Endodermal cell (in vitro differentiated cells): ENCODE results near the gene EIF2B4. TPM values are rescaled to one million over a fixed set of nuclear protein-coding genes. Genes with fewer than 3 reads are reported as not detected.

Experiments used
- DNase-seq: peaks from one replicate; pipeline ENCODE4 v3.0.0-alpha.2; 2017
- H3K27ac ChIP-seq: 2 replicates; pipeline ENCODE4 v1.5.1; 2013; ENCODE audit warnings: mild to moderate bottlenecking, low read depth, low read length, moderate library complexity
- H3K27me3 ChIP-seq: 2 replicates; pipeline ENCODE4 v1.6.1; 2013; ENCODE audit warnings: mild to moderate bottlenecking, low read length, moderate library complexity; ENCODE audit not compliant: insufficient read depth, control insufficient read depth, poor library complexity, severe bottlenecking
- H3K36me3 ChIP-seq: 2 replicates; pipeline ENCODE4 v1.7.0; 2013; ENCODE audit warnings: mild to moderate bottlenecking, low read length, moderate library complexity; ENCODE audit not compliant: control insufficient read depth, insufficient read depth
- H3K4me1 ChIP-seq: one replicate; pipeline ENCODE4 v1.7.0; 2013; ENCODE audit warnings: low read length; ENCODE audit not compliant: control insufficient read depth, insufficient read depth
- H3K4me3 ChIP-seq: 2 replicates; pipeline ENCODE4 v1.5.1; 2013; ENCODE audit warnings: mild to moderate bottlenecking, low read length, moderate library complexity
- H3K9ac ChIP-seq: 2 replicates; pipeline ENCODE4 v1.6.1; 2013; ENCODE audit warnings: mild to moderate bottlenecking, low read length, moderate library complexity; ENCODE audit not compliant: poor library complexity, severe bottlenecking; ENCODE audit errors: extremely low read depth
- H3K9me3 ChIP-seq: 2 replicates; pipeline ENCODE4 v1.6.1; 2013; ENCODE audit warnings: mild to moderate bottlenecking, low read length, moderate library complexity; ENCODE audit not compliant: control insufficient read depth
- H3K27ac Mint-ChIP-seq: 2 replicates; pipeline ENCODE4 v1.8.0; 2020; ENCODE audit warnings: mixed read lengths
- H3K27me3 Mint-ChIP-seq: 2 replicates; pipeline ENCODE4 v1.8.0; 2021; ENCODE audit warnings: mild to moderate bottlenecking, mixed read lengths; ENCODE audit not compliant: insufficient read depth
- H3K36me3 Mint-ChIP-seq: 2 replicates; pipeline ENCODE4 v1.8.0; 2020; ENCODE audit warnings: low read depth, mixed read lengths
- H3K4me1 Mint-ChIP-seq: 2 replicates; pipeline ENCODE4 v1.8.0; 2020; ENCODE audit warnings: mixed read lengths
- H3K4me3 Mint-ChIP-seq: 2 replicates; pipeline ENCODE4 v1.8.0; 2020; ENCODE audit warnings: mild to moderate bottlenecking, moderate library complexity, mixed read lengths
- H3K9me3 Mint-ChIP-seq: 2 replicates; pipeline ENCODE4 v1.8.0; 2020; ENCODE audit warnings: mild to moderate bottlenecking, mixed read lengths
- WGBS, 2 experiments: methylation state at CpG; one replicate each; pipeline versions ENCODE4 v1.1.5 to v1.1.7; 2013; ENCODE audit warnings: missing lambda C conversion rate in 2 of 2, mixed read lengths in 1 of 2; ENCODE audit not compliant: insufficient coverage in 1 of 2, insufficient read length in 1 of 2; 5-methylcytosine and 5-hydroxymethylcytosine counted together
- total RNA-seq, 2 donors: library from RNA; stranded (reverse); fragmentation: NEBNext Ultra II Directional in 1 of 2; extraction: Animal tissue kit (Norgen Biotek cat#: 25700) in 1 of 2; gene quantifications; 2 replicates in 1 of 2; 3 replicates in 1 of 2; pipeline ENCODE4 v1.2.1, GENCODE V29; 2021
- TF ChIP-seq, protein P1 (sequence below): fragments of 200-600 bp; sonication (generic); conservative IDR thresholded peaks from 2 replicates; pipeline ENCODE4 v1.5.0; 2021; ENCODE audit warnings: antibody characterized with exemption, mild to moderate bottlenecking

EIF2B4 gene
- total RNA-seq, 2 donors from 2014 or later, result 56.7 to 58.6 TPM

DNA sequence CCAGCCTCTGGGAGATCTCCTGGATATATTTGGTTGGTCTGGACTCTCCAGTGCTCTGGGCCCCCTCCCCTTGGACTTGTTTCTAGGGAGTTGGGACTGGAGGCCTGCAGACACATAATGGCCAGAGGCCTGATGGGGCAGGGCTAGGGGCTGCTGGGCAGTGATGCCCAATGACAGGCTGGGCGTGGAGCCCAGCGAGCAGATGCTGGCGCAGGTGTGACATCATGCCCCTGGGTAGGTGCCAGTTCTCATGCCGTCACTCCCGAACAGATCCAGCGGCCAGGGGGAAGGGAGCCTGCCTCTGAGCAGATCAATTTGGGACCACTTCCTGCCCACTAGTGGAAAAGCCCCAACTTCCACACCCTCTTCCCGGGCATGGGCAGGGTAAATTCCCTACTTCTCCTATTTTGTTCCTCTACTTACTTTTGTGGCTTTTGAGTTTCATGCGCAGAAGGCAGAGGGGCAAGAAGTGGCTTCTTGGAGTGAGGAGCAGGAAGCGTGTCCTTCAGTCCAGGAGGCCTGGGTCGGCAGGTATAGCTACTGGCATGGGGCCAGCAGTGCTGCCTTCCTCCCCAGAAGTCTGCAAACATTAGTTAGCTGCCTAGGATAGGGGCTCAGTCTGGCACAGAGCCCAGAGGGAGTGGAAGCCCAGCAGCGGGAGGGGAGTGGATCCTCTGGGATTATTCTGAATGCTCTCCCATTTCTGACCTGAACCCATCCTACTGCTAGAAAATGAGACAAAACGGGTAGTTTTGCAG is 53.3 kb downstream of the EIF2B4 start:
- no peak overlapping the region for H3K27ac ChIP-seq
- H3K27me3 ChIP-seq, result no peaks in the 10 kb centered on the region
- no peaks in the 10 kb centered on the region for H3K36me3 ChIP-seq
- H3K27ac Mint-ChIP-seq, result no peak overlapping the region
- H3K9ac ChIP-seq, result no peak overlapping the region
- TF ChIP-seq, protein P1, sequence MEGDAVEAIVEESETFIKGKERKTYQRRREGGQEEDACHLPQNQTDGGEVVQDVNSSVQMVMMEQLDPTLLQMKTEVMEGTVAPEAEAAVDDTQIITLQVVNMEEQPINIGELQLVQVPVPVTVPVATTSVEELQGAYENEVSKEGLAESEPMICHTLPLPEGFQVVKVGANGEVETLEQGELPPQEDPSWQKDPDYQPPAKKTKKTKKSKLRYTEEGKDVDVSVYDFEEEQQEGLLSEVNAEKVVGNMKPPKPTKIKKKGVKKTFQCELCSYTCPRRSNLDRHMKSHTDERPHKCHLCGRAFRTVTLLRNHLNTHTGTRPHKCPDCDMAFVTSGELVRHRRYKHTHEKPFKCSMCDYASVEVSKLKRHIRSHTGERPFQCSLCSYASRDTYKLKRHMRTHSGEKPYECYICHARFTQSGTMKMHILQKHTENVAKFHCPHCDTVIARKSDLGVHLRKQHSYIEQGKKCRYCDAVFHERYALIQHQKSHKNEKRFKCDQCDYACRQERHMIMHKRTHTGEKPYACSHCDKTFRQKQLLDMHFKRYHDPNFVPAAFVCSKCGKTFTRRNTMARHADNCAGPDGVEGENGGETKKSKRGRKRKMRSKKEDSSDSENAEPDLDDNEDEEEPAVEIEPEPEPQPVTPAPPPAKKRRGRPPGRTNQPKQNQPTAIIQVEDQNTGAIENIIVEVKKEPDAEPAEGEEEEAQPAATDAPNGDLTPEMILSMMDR, result no peak
- peaks cover 2% of the 10 kb centered on the region for H3K27me3 Mint-ChIP-seq
- no peaks in the 10 kb centered on the region for H3K9me3 Mint-ChIP-seq
- H3K9me3 ChIP-seq, result no peaks in the 10 kb centered on the region
- H3K4me3 ChIP-seq, result no peak overlapping the region
- H3K4me1 Mint-ChIP-seq, result peaks cover 5% of the 10 kb centered on the region
- 91 to 98% methylated on average over 10 to 12 of the region's 12 CpGs for WGBS, 2 experiments
- no peaks in the 10 kb centered on the region for H3K4me1 ChIP-seq
- no peak for DNase-seq
- H3K4me3 Mint-ChIP-seq, result no peak overlapping the region
- no peaks in the 10 kb centered on the region for H3K36me3 Mint-ChIP-seq

DNA sequence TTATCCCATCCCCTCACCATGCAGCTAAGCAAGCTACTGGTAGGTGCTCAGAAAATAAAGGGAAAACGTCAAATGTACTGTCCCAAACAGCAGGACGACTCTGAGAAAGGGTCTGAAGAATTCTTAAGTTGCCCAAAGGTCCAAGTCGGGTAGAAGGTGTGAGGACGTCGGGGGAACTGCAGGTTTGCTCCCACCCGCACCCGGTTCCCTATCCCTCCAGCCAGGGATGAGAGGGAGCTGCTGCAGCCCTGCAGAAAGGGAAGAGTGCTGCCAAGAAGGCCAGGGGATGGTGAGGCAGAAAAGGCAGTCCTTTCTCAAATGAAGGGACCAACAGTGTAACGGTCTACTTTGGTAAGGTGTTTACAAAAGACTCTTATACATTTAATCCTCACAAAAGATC is 55.0 kb downstream of the EIF2B4 start:
- Mint-ChIP-seq H3K4me1 (no peaks in the 10 kb centered on the region), H3K36me3 (no peaks in the 10 kb centered on the region), H3K4me3 (no peak overlapping the region), H3K9me3 (no peaks in the 10 kb centered on the region), H3K27me3 (peaks cover 2% of the 10 kb centered on the region), H3K27ac (no peak overlapping the region)
- no peaks in the 10 kb centered on the region for H3K4me1 ChIP-seq
- no peaks in the 10 kb centered on the region for H3K36me3 ChIP-seq
- no peak overlapping the region for H3K4me3 ChIP-seq
- no peak overlapping the region for H3K27ac ChIP-seq
- H3K9me3 ChIP-seq, result no peaks in the 10 kb centered on the region
- H3K27me3 ChIP-seq, result no peaks in the 10 kb centered on the region
- H3K9ac ChIP-seq, result no peak overlapping the region
- TF ChIP-seq, protein P1, result no peak
- 77 to 89% methylated on average over 7 to 8 of the region's 8 CpGs for WGBS, 2 experiments
- DNase-seq, result no peak

DNA sequence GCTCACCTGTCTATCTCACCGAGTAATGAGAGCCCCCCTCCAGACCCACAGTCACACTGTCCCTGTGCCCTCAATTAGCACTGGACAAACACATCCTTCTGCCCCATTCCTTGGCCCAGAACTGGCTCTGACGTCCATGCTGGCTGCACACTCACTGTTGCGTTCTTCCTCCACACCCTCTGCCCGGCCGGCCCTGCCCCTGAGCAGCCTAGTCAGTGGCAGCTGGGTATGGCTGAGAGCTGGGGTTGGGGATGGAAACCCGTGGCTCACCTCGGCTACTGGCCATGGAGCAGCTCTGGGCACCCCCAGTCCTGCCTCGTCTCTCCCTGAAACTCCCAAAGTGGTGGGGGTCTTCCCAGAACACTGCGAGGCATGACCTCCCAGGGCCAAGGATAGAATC is 55.4 kb downstream of the EIF2B4 start:
- no peaks in the 10 kb centered on the region for H3K9me3 ChIP-seq
- H3K36me3 ChIP-seq, result no peaks in the 10 kb centered on the region
- Mint-ChIP-seq H3K27ac (no peak overlapping the region), H3K4me1 (no peaks in the 10 kb centered on the region), H3K4me3 (no peak overlapping the region), H3K27me3 (peaks cover 2% of the 10 kb centered on the region), H3K9me3 (no peaks in the 10 kb centered on the region), H3K36me3 (peaks cover 2% of the 10 kb centered on the region)
- H3K27me3 ChIP-seq, result peaks cover 1% of the 10 kb centered on the region
- 88 to 93% methylated on average over 3 to 9 of the region's 9 CpGs for WGBS, 2 experiments
- no peak overlapping the region for H3K27ac ChIP-seq
- TF ChIP-seq, protein P1, result no peak
- H3K9ac ChIP-seq, result no peak overlapping the region
- no peaks in the 10 kb centered on the region for H3K4me1 ChIP-seq
- no peak overlapping the region for H3K4me3 ChIP-seq
- no peak for DNase-seq

Other genes starting within 250 kb of the EIF2B4 start
- gene ABHD1, start 246.5 kb downstream of the EIF2B4 start, total RNA-seq, result 1 to 10 TPM in 1 of 2 donors, under 1 TPM in 1; 0.29 to 1.0 TPM
- gene PREB, start 235.7 kb downstream of the EIF2B4 start, total RNA-seq, result 10 to 100 TPM; 50.5 to 53.5 TPM
- not detected for gene PRR30, start 230.9 kb downstream of the EIF2B4 start, total RNA-seq
- gene TCF23, start 221.3 kb downstream of the EIF2B4 start, total RNA-seq, result not detected
- 100 to 1,000 TPM; 101 to 140 TPM for gene ATRAID, start 158.3 kb downstream of the EIF2B4 start, total RNA-seq
- gene SLC5A6, start 158.1 kb downstream of the EIF2B4 start, total RNA-seq, result 100 to 1,000 TPM; 115 to 125 TPM
- gene CAD, start 153.0 kb downstream of the EIF2B4 start, total RNA-seq, result 100 to 1,000 TPM; 120 to 127 TPM
- gene SLC30A3, start 107.3 kb downstream of the EIF2B4 start, total RNA-seq, result 1 to 10 TPM; 1.5 to 2.8 TPM
- gene DNAJC5G, start 94.9 kb downstream of the EIF2B4 start, total RNA-seq, result under 1 TPM in 1 of 2 donors, not detected in 1; 0.49 TPM
- gene TRIM54, start 87.9 kb downstream of the EIF2B4 start, total RNA-seq, result 1 to 10 TPM in 1 of 2 donors, under 1 TPM in 1; 0.86 to 2.2 TPM
- gene UCN, start 61.9 kb downstream of the EIF2B4 start, total RNA-seq, result under 1 TPM; 0.59 to 0.75 TPM
- gene MPV17, start 47.2 kb downstream of the EIF2B4 start, total RNA-seq, result 10 to 100 TPM; 46.6 to 59.6 TPM
- gene GTF3C2, start 13.6 kb downstream of the EIF2B4 start, total RNA-seq, result 100 to 1,000 TPM; 105 to 120 TPM
- gene SNX17, start 278 bp upstream of the EIF2B4 start, total RNA-seq, result 10 to 100 TPM; 81.2 to 92.6 TPM
- gene ZNF513, start 10.4 kb upstream of the EIF2B4 start, total RNA-seq, result 10 to 100 TPM; 30.7 to 32.5 TPM
- gene PPM1G, start 39.3 kb upstream of the EIF2B4 start, total RNA-seq, result 100 to 1,000 TPM; 124 to 125 TPM
- gene NRBP1, start 58.3 kb upstream of the EIF2B4 start, total RNA-seq, result 100 to 1,000 TPM; 141 to 153 TPM
- gene KRTCAP3, start 72.0 kb upstream of the EIF2B4 start, total RNA-seq, result 10 to 100 TPM; 27.0 to 29.7 TPM
- gene IFT172, start 119.4 kb upstream of the EIF2B4 start, total RNA-seq, result 10 to 100 TPM; 30.1 to 31.3 TPM
- gene FNDC4, start 124.9 kb upstream of the EIF2B4 start, total RNA-seq, result 10 to 100 TPM; 11.6 to 14.6 TPM
- 1 to 10 TPM; 1.6 to 1.8 TPM for gene GCKR, start 126.5 kb upstream of the EIF2B4 start, total RNA-seq
- 10 to 100 TPM; 29.3 to 36.7 TPM for gene ZNF512, start 212.7 kb upstream of the EIF2B4 start, total RNA-seq